Measurements from ENCODE around the gene ADD3.
A peak's percentile ranks its signal among the peaks of the same experiment; 100 is the strongest.

ADD3 gene

GRCh38 chr10:110007701-110008517 is at the start of gene ADD3:
Gene ADD3 (plus strand): TSS chr10:110007984. CDS start chr10:110100654, 92,670 bp downstream.
- TF ChIP-seq, protein P1, sequence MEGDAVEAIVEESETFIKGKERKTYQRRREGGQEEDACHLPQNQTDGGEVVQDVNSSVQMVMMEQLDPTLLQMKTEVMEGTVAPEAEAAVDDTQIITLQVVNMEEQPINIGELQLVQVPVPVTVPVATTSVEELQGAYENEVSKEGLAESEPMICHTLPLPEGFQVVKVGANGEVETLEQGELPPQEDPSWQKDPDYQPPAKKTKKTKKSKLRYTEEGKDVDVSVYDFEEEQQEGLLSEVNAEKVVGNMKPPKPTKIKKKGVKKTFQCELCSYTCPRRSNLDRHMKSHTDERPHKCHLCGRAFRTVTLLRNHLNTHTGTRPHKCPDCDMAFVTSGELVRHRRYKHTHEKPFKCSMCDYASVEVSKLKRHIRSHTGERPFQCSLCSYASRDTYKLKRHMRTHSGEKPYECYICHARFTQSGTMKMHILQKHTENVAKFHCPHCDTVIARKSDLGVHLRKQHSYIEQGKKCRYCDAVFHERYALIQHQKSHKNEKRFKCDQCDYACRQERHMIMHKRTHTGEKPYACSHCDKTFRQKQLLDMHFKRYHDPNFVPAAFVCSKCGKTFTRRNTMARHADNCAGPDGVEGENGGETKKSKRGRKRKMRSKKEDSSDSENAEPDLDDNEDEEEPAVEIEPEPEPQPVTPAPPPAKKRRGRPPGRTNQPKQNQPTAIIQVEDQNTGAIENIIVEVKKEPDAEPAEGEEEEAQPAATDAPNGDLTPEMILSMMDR (IDR thresholded peaks at IDR 0.05; ENCODE audit: low read depth, low read length, missing control alignments): no peak
- peak; percentile 58 for DNase-seq (ENCODE audit: low read depth)
- peak within 1 kb of the TSS; percentile 89 for H3K4me3 ChIP-seq (ENCODE audit: low read depth, low read length)

DNA sequence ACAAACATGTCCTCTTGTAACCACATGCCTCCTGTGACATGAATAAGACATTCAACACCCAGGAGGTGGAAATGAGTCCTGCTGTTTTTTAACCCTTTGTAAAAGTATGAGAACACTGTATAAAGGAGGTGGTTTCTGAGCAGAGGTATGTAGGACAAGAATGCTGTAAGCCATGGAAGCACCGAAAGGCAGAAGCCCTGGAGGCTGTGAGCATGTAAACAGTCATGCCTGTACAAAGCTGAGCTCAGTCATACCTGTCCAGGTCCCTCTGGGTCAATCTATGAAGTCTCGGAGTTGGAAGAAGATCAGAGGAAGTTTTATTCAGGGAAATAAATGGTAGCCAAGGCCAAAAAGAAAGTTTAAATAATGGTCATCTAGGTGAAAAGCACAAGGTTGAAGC is 49.7 kb upstream of the ADD3 start:
- DNase-seq (ENCODE audit: low read depth): no peak
- TF ChIP-seq, protein P1 (IDR thresholded peaks at IDR 0.05; ENCODE audit: low read depth, low read length, missing control alignments): no peak
- no peak overlapping the region for H3K4me3 ChIP-seq (ENCODE audit: low read depth, low read length)

- no peak overlapping the region for H3K4me3 ChIP-seq (ENCODE audit: low read depth, low read length)
- no peak for DNase-seq (ENCODE audit: low read depth)
- TF ChIP-seq, protein P1 (IDR thresholded peaks at IDR 0.05; ENCODE audit: low read depth, low read length, missing control alignments): no peak
Measured at GRCh38 chr10:109959259-109960145, 48.3 kb upstream of the ADD3 start.

- TF ChIP-seq, protein P1 (IDR thresholded peaks at IDR 0.05; ENCODE audit: low read depth, low read length, missing control alignments): no peak
- no peak for DNase-seq (ENCODE audit: low read depth)
- no peak overlapping the region for H3K4me3 ChIP-seq (ENCODE audit: low read depth, low read length)
Measured at GRCh38 chr10:109960682-109961081, 47.1 kb upstream of the ADD3 start.

DNA sequence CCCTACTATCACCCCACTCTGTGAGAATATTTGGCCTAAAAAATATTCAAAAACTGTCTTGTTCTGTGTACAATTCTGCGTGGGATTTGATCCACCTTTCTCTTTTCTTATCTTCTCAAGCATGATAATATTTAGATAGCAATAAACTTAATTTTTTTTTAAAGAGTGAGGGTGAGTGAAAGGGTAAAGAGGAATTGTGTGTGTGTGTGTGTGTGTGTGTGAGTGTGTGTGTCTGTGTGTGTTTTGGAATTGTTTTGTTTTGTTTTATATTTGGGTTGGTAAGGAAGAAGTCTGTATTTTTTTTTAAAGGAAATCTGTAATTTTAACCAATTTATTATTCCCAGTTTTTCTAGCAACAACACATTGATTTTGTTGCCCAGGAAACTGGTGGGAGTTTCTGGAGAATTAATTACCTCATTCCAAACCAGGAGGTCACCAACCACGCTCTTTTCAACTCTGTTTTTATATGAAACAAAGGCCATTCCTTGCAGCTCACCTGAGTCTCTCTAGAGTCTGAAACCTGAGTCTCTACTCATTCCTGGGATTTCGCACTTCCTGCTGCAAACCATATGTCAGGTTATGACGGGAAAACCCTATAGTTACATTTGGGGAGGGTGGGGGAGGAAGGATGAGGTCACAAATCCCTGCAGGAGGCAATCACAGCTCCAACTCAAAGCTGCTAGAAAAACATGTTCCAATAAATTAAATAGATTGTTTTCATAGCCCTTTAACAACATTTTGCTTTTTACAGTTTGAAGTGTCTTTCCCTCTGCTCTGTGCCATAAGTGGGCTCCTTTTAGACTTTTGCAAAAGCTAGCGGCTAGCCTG is 46.4 kb upstream of the ADD3 start:
- no peak for DNase-seq (ENCODE audit: low read depth)
- no peak overlapping the region for H3K4me3 ChIP-seq (ENCODE audit: low read depth, low read length)
- TF ChIP-seq, protein P1 (IDR thresholded peaks at IDR 0.05; ENCODE audit: low read depth, low read length, missing control alignments): no peak

DNA sequence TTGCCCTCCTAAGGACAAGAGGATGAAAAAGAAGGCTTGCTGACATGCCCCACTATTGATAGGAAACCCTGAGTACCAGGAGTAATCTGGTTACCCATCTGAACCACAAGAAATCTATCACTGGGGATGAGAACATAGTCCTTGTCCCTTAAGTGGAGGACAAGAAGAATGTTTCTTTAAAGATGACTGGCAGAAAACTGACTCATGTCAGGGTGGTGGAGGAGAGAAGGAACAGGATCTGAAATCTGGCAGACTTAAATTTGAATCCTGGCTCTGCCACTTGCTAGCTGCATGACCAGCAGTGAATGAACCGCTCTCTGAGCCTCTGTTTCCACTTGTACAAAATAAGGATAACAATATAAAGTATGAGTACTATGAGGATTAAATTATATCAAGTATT is 45.5 kb upstream of the ADD3 start:
- no peak overlapping the region for H3K4me3 ChIP-seq (ENCODE audit: low read depth, low read length)
- no peak for DNase-seq (ENCODE audit: low read depth)
- TF ChIP-seq, protein P1 (IDR thresholded peaks at IDR 0.05; ENCODE audit: low read depth, low read length, missing control alignments): no peak
